ENCODE measurements around the gene EIF4EBP2.

The EIF4EBP2 gene

GRCh38 chr10:70379581-70380176, 24.3 kb upstream of the EIF4EBP2 start:
- DNase-seq: no peak

GRCh38 chr10:70380350-70381135, 23.4 kb upstream of the EIF4EBP2 start:
- DNase-seq: no peak

- no peak for DNase-seq
Measured at GRCh38 chr10:70381471-70382421, 22.2 kb upstream of the EIF4EBP2 start.

- DNase-seq: no peak
Measured at GRCh38 chr10:70391654-70392053, 12.3 kb upstream of the EIF4EBP2 start.

- DNase-seq: no peak
Measured at GRCh38 chr10:70396140-70396539, 7.8 kb upstream of the EIF4EBP2 start.

- DNase-seq: no peak
Measured at GRCh38 chr10:70399177-70399576, 4.8 kb upstream of the EIF4EBP2 start.

- no peak for DNase-seq
Measured at GRCh38 chr10:70403483-70404035, 386 bp upstream of the EIF4EBP2 start.

GRCh38 chr10:70404787-70405036, 767 bp downstream of the EIF4EBP2 start:
- DNase-seq: no peak

GRCh38 chr10:70405037-70405824, 1.3 kb downstream of the EIF4EBP2 start:
- peak; percentile 80 for DNase-seq

- DNase-seq: no peak
Measured at GRCh38 chr10:70409772-70410171, 5.8 kb downstream of the EIF4EBP2 start.

- no peak for DNase-seq
Measured at GRCh38 chr10:70410608-70411007, 6.7 kb downstream of the EIF4EBP2 start.

- DNase-seq: no peak
Measured at GRCh38 chr10:70412356-70412755, 8.4 kb downstream of the EIF4EBP2 start.

GRCh38 chr10:70417568-70417967, 13.6 kb downstream of the EIF4EBP2 start:
- DNase-seq: no peak

GRCh38 chr10:70418229-70418628, 14.3 kb downstream of the EIF4EBP2 start:
- no peak for DNase-seq

- DNase-seq: no peak
Measured at GRCh38 chr10:70418713-70419112, 14.8 kb downstream of the EIF4EBP2 start.

- no peak for DNase-seq
Measured at GRCh38 chr10:70424320-70424719, 20.4 kb downstream of the EIF4EBP2 start.

GRCh38 chr10:70425096-70425495, 21.2 kb downstream of the EIF4EBP2 start:
- DNase-seq: no peak

GRCh38 chr10:70426823-70427222, 22.9 kb downstream of the EIF4EBP2 start:
- no peak for DNase-seq

- DNase-seq: peak; percentile 61
Measured at GRCh38 chr10:70430493-70431445, 26.8 kb downstream of the EIF4EBP2 start.

GRCh38 chr10:70432101-70432500, 28.2 kb downstream of the EIF4EBP2 start:
- peak; percentile 75 for DNase-seq

GRCh38 chr10:70432561-70433263, 28.8 kb downstream of the EIF4EBP2 start:
- DNase-seq: no peak
